Activated CD4-positive, CD25-positive, alpha-beta regulatory T cell treated with anti-CD3 and anti-CD28 coated beads, Interleukin-2, amount 50 U/mL, for 72 hours (primary cell): ENCODE measurements around the gene SUCO.
"Not testable (repeated sequence)": the region's sequence is repeated elsewhere in the genome, so short reads cannot be mapped to it uniquely, and the experiment has no call there.

Source experiments
- DNase-seq: peaks from one replicate; pipeline ENCODE4 v3.0.0; 2021

SUCO gene

DNA sequence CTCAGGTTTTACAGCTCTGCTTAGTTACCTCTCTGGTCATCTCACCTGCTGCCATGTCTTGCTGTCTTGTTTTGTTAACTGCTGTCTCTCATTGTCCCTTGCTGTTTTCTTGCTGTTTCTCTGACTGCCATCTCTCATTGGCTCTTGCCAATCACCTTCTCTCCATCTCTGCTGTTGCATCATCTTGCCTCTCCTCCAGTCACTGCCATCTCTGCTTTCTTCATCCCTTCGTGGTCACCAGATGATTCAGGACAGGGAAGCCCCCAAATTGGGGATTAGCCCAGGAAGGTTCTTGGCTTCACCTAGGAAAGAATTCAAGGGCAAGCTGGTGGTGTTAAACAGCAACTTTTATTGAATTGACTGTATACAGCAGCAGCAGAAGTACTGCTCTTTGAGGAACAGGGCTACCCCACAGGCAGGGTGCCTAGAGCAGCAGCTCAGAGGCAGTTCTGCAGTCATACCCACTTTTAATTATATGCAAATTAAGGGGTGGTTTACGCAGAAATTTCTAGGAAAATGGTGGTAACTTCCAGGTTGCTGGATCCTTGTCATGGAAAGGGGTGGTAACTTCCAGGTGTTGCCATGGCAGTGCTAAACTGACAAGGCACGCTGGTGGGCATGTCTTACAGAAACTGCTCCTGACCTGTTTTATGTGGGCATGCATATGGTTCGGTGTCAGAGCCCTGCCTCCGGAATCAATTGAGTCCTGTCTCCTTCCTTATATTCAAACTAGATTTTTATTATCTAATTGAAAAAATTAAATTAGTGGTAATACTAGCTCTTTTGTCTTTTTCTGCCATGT lies 33.4 kb downstream of the SUCO start:
- DNase-seq = no peak

DNA sequence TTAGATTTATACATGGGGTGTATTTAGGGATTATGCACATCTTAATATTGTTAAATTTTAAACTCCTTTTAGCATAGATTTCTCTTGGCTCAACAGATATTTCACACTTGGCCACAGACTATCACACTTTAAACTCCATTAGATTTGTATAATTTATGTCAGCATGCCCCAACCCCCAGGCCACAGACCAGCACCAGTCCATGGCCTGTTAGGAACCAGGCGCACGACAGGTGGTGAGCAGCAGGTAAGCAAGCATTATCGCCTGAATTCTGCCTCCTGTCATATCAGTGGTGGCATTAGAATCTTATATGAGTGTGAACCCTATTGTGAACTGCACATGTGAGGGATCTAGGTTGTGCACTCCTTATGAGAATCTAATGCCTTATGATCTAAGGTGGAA lies 34.8 kb downstream of the SUCO start:
- no peak for DNase-seq

DNA sequence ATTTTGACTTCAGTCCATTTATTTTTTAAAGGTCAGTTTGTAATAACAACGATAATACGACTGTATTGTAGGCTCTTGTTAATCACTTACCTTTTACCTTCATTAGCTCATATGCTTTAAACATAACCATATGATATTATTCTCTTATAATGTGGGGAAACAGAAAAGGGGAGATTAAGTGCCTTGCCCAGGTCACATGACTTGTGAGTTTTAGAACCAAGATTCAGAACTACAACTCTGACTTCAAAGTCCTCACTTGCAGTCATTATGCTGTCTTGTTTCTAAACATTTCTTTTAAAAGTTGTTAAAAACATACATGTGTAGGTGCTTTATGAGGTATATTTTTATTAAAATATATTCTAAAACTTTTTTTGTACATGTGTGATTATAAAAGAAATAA lies 41.1 kb downstream of the SUCO start:
- DNase-seq = no peak

DNA sequence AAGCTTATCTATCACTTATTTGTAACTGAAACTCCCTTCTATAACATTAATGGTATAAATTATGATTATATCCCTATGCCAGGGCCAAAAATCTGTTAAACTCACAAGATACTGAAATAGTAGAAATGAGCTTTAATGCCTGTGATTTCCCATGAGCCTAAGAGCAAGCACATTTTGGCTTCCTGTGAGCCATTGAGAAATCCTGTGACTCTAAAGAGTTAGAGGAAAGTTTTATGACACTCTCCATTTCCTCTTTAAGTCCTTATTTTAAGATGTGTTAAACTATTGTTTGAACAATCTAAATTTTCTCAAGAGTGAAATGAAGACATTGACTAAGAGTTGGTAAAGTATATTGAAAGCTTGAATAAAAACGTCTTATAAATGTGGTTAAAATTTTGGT lies 45.6 kb downstream of the SUCO start:
- DNase-seq = no peak

DNA sequence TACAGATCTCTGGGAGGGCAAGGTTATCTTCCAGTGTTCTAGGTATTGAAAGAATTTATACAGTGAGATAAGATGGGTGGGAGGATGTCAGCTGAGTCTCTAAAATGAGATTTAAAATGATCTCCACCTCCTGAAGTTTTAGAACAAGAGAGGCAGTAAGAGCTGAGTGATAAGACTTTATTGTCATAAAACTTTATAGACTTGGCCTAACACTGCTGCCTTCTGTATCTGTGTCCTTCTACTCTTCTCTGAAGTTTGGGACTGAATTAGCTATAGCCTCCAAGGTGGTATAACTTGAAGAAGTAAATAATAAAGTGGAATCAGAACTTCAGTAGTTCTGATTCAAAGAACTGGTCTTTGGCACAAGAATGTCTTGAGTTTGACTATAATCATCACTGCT lies 48.3 kb downstream of the SUCO start:
- no peak for DNase-seq

DNA sequence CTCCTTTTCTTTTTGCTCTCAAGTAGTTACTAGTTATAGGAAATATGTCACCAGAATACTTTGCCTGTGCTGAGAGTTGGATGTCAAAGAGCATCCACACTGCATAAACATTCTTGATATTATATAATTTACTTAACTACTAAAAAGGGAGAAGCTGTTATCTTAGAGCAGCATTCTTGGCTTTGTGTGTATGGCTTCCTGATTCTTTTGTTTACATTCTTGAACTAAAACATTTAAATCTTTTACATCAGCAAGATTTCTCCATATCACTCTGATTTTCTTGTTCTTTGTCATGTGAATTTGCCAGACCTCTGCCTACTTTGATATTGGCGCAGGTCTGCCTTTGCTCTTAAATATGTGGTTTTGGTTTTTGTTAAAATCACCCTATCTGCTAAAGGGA lies 48.8 kb downstream of the SUCO start:
- no peak for DNase-seq

DNA sequence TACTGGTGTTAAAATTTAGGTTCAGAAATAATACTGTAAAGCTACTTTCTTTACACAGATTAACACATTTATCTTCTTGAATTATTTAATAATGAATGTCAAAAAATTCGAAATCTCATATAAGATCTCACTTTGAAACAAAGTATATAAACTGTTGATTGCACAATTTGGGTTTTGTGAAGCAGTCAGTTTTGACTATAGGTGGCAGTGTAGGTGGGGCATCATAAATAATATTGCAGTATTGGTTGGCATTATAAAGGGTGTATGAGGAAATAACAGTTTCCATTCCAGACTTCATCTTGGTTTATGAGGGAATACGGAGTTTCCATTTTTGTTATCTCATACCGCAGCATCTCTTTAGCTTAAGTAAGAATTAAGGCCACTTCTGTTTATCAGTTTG lies 49.9 kb downstream of the SUCO start:
- no peak for DNase-seq

DNA sequence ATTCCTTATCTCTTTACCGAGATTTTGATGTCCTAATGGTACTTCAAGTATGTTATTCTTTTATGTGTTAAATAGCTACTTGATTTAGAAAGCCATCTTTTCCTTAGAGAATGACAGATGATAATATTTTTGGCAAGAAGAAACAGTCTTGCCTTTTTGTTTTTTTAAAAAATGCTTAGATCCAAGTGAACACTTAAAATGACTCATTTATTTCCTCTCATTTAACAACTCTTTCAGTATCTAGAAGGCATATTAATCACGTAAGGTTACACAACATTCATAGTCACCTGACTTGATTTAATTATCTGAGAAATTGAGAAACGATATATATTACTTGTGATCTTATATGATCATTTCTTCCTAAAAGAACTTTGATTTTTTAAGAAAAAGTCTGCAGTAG lies 52.4 kb downstream of the SUCO start:
- no peak for DNase-seq

DNA sequence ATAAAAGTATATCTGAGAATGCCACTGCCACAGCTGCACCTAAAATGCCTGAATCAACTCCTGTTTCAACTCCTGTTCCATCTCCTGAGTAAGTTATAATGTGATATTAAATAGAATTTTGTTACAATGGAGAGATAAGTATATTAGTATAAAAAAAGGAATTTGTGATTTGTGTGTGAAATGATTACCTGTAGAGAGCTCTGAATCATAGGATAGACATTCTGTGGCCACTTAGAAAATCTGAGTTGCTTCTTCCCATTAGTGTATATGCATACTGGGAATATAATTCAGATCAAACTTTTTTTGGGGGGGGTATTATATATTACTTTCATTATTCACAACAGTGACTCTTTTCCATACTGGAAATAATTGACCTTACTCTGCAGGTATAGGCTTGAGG lies 52.9 kb downstream of the SUCO start:
- DNase-seq = no peak

DNA sequence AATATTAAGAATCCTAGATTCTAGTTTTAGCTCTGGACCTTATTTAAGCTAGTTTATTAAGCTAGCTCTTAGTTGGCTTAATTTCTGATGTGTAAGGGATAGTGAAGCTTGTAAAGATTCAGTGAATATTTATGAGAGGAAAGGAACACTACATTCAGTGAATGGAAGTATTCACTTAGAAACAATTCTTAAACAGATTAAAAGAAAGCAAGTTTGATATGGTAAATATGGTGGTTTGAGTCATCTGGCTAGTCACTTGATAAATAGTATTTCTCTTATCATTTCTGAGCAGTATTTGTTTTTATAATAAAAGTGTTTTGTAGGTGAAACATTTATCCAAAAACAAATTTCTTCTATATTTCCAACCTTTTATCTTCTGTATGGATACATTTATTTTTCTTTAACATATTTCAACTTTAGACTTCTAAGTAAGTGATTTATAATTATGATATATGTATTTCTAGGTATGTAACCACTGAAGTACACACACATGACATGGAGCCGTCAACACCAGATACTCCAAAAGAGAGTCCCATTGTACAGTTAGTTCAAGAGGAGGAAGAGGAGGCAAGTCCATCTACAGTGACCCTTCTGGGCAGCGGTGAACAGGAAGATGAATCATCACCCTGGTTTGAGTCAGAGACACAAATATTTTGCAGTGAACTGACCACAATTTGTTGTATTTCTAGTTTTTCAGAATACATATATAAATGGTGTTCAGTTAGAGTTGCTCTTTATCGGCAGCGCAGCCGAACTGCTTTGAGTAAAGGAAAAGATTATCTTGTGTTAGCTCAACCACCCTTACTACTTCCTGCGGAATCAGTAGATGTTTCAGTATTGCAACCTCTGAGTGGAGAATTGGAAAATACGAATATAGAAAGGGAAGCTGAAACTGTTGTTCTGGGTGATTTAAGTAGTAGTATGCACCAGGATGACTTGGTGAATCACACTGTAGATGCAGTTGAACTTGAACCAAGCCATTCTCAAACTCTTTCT lies 55.6 kb downstream of the SUCO start:
- DNase-seq = no peak

DNA sequence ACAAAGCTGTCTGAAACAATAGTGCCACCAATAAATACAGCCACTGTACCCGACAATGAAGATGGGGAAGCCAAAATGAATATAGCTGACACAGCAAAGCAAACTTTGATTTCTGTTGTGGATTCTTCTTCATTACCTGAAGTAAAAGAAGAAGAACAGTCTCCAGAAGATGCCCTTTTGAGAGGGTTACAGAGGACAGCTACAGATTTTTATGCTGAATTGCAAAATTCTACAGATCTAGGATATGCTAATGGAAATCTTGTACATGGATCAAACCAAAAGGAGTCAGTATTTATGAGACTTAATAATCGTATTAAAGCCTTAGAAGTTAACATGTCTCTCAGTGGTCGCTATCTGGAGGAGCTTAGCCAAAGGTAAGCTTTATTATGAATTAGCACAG lies 56.6 kb downstream of the SUCO start:
- DNase-seq = no peak

DNA sequence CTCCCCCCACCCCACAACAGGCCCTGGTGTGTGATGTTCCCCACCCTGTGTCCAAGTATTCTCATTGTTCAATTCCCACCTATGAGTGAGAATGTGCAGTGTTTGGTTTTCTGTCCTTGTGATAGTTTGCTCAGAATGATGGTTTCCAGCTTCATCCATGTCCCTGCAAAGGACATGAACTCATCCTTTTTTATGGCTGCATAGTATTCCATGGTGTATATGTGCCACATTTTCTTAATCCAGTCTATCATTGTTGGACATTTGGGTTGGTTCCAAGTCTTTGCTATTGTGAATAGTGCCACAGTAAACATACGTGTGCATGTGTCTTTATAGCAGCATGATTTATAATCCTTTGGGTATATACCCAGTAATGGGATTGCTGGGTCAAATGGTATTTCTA lies 58.5 kb downstream of the SUCO start:
- DNase-seq = not testable (repeated sequence)

DNA sequence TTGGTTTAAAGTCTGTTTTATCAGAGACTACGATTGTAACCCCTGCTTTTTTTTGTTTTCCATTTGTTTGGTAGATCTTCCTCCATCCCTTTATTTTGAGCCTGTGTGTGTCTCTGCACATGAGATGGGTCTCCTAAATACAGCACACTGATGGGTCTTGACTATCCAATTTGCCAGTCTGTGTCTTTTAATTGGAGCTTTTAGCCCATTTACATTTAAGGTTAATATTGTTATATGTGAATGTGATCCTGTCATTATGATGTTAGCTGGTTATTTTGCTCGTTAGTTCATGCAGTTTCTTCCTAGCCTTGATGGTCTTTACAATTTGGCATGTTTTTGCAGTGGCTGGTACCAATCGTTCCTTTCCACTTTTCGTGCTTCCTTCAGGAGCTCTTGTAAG lies 62.1 kb downstream of the SUCO start:
- DNase-seq = not testable (repeated sequence)

DNA sequence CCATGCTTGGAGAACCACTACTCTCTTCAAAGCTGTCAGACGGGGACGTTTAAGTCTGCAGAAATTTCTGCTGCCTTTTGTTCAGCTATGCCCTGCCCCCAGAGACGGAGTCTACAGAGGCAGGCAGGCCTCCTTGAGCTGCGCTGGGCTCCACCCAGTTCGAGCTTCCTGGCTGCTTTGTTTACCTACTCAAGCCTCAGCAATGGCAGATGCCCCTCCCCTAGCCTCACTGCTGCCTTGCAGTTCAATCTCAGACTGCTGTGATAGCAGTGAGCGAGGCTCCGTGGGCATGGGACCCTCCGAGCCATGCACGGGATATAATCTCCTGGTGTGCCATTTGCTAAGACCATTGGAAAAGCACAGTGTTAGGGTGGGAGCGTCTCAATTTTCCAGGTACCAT lies 63.8 kb downstream of the SUCO start:
- not testable (repeated sequence) for DNase-seq

DNA sequence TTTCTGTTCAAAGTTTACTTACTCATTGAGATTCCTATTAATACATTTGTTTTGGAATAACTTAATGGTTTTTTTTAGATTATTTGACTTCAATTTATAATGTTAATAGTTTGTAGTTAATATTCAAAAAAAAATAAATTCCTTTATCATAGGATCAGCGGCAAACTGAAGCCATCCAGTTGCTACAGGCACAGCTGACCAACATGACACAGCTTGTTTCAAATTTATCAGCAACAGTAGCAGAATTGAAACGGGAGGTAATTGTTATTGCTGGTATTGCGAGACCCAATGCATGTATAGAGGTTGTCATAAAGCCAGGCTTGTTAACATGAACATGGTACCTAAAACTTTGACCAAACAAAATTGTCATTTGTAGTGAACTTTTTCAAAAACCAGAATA lies 67.0 kb downstream of the SUCO start:
- no peak for DNase-seq

DNA sequence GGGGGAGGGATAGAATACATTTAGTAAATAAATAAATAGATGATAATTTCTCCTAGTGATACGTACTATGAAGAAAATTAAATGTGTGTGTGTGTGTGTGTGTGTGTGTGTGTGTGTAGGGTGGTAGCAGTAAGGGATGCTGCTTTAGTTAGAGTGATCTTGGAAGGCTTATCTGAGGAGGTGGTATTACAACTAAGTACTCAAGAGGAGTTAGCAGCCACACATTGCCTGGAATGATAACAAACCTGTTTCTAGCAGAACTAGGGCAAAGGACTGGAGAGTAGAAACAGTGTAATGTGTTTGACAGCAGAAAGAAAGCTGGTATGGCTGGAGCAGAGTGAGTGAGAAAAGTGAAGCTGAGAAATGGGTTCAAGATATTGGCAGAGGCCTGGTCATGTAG lies 67.7 kb downstream of the SUCO start:
- DNase-seq = no peak

DNA sequence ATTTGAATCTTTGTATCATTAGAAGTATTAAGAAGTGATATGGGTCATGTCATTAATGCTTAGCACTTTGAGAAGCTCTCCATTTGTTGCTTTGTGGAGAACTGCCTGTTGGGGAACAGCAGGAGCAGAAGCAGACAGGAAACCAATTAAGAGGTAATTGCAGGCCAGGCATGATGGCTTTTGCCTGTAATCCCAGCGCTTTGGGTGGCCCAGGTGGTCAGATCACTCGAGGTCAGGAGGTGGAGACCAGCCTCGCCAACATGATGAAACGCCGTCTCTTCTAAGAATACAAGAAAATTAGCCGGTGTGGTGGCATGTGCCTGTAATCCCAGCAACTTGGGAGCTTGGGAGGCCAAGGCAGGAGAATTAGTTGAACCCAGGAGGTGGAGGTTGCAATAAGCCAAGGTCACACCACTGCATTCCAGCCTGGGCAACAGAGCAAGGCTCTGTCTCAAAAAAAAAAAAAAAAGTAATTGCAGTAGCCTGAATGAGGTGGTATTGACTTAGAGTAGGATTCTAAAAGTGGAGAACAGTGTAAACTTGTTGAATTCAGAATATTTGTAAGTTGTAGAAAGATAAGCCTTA lies 68.2 kb downstream of the SUCO start:
- no peak for DNase-seq

DNA sequence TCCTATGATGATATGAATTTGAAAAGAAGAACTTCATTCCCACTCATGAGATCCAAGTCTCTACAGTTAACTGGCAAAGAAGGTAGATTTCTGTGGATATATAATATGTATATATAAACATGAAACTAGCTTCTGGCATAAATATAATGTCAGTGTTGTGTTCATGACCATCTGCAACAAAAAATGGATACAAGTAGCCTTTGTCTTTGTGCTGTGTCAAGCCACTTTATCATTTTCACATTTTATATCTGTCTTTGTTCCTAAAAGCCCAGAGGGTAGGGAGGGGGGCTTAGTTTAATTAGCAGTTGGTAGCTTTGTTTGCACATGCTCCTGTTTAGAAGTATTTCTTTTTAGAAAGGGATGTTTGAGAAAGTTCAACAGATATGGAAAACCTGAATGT lies 69.8 kb downstream of the SUCO start:
- no peak for DNase-seq

DNA sequence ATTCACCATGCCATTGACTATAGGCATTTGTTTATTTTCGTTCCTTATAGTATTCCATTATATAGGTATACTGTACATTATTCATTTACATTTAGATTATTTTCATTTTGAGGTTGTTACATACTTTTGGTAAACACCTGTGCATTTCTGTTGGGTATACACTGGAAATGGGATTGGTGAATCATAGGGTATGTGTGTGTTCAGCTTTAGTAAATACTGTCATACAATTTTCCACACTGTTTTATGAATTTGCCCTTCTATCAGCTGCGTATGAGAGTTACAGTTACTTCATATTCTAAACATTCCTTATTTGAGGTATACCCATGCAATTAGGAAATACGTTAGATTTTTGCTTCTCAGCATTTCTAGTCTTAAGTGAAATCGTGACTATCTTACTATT lies 70.9 kb downstream of the SUCO start:
- DNase-seq = no peak

DNA sequence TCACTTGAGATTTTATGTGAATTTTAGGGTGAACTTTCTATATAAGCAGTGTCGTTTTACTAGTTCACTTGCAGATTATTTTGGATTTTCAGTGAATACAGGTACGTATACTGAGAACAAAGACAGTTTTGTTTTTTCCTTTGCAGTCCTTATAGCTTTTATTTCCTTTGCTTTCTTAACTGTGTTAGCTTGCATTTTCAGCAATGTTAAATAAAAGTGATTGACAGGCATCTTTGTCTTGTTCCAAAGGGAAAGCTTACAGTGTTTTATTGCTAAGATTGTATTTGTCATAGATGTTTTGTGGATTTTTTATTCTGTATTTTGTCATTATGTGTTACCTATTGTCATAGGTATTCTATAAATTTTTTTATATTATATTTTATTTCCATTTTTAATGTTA lies 72.7 kb downstream of the SUCO start:
- DNase-seq = no peak

DNA sequence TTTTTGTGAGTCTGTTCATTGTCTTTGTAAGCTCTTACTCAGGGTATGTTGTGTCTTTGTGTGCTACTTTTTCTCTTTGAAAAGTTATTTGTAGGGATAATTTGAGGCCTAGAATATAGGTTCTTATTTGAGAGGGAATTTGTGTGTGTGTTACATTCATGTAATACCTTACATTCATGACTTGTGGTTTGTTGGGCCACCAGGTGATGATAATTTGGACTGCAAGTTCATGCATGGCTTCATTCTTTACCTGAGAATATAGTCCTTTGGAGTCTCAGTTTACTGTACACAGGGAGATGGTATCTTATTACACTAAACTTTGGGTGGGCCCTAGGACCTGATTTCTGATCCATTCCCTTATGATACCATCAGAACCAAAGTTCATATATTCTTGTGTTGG lies 74.2 kb downstream of the SUCO start:
- no peak for DNase-seq

DNA sequence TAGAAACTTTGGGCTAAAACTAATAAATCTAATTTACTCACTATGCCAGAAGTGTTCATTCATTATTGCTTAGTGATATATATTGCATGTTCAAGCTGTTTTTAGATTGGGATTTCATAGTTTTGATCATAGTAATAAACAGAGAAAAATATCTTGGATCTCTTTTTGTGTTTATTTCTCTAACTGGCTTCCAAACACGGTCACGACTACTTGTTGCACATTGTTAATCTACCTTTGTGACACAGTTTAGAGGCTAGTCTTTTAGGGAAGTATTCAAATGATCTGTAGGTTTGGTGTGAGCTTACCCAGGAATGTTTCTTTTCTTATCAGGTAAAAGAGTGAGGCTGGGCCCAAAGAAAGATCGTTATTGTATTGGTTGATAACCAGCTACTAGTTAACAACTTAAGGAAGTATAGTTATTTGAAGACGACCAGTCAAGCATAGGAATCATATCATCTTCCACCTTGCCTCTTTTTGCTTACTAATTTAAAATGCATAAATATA lies 75.2 kb downstream of the SUCO start:
- DNase-seq = no peak

DNA sequence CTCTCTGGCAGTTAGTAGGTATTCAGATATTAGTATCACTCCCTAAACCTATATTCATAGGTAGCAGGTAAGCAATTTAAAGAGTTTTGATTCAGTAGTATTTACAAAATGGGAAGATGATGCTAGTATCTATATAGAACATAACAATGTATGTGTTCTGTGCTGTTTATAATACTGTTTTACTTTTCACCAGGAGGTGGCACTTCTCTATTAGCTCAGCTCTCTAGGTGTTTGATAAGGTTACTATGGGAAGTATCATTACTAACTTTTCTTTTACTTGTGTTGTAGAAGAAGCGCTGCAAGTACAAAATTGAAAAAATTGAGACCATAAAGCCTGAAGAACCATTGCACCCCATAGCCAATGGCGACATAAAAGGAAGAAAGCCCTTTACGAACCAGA lies 76.6 kb downstream of the SUCO start:
- DNase-seq = no peak

DNA sequence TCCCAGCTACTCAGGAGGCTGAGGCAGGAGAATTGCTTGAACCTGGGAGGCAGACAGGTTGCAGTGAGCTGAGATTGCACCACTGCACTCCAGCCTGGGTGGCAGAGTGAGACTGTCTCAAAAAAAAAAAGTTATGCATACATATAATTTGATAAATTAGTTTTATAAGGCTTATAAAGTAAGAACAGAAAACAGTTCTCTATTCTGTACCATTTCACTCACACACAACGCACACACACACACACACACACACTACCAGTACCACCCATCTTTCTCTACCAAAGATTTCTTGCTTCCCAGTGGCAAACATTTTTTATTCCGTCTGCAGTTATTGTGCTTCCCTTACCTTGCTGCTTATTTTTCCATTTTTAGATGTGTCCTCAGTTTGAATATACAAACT lies 79.5 kb downstream of the SUCO start:
- no peak for DNase-seq
